ENCODE data around the gene TPRA1. TPM values are rescaled to one million over a fixed set of nuclear protein-coding genes. Genes with fewer than 3 reads are reported as not detected.

TPRA1 gene
- total and polyA plus RNA-seq, 9 of the 15 experiments (the other 6 are each of a cell fraction or from before 2014, with no cell fraction given) = 0.66 to 21.5 (median 11.1) TPM

DNA sequence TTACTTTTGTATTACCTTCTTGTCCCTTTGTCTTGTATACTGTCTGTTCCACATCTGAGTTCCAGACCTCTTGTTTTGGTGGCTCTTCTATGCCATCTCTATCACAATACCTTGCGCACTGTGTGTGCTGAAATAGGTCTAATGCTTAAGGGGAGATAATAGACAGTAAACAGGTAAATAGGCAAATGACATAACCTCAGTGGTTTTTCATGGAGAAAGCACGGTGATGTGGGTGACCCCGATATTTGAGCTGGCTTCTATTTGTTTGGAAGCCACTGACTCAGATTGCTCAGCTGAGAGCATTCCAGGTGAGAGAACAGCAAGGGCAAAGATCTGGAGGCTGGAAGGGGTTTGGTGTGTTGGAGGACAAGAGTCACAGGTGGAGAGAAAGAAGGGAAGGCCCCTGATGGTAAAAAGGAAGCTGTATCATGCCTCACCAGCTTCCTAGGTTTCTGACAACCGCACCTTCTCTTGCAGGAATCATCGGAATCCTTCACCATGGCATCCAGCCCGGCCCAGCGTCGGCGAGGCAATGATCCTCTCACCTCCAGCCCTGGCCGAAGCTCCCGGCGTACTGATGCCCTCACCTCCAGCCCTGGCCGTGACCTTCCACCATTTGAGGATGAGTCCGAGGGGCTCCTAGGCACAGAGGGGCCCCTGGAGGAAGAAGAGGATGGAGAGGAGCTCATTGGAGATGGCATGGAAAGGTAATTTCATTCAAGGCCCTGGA, 8.5 kb upstream of the TPRA1 start:
- POLR2A ChIA-PET = interaction anchor here (1.0 to 2.9 kb wide), 7 partner anchors 10 to 1777 kb away, joined by 3 to 18 read pairs (median 5); no protein-coding TSS in a partner anchor
- BruUV-seq (replicated peaks) = no TSS peak
- Histone ChIP-seq H4K20me1 (replicated peaks; ENCODE audit: control insufficient read depth, insufficient read depth, low read length) (no peaks in the 10 kb centered on the region; the same call in 1 of the 2 replicates), H3K27ac (ENCODE audit: extremely low read depth, low read depth, low read length) (peak overlapping the region; percentile 93), H3K9ac (ENCODE audit: insufficient read depth in 1 of 2, low read depth in 2 of 2, low read length in 2 of 2) (peak overlapping the region; percentile 89 to 94), H2AFZ (ENCODE audit: low read depth, low read length) (no peak overlapping the region), H3K4me1 (replicated peaks in 1 of 2; ENCODE audit: control insufficient read depth in 2 of 2, insufficient read depth in 2 of 2, low read length in 2 of 2) (peaks cover 29 to 37% of the 10 kb centered on the region in 2 experiments; a peak in 4 of 5 replicates), H3K36me3 (ENCODE audit: control insufficient read depth, insufficient read depth, low read length) (peaks cover 47% of the 10 kb centered on the region), H3K4me3 (peak overlapping the region; percentile 63), H3K79me2 (ENCODE audit: control insufficient read depth, insufficient read depth, low read length) (peaks cover 57% of the 10 kb centered on the region), H3K9me3 (replicated peaks; ENCODE audit: control insufficient read depth, insufficient read depth, low read depth, low read length) (no peaks in the 10 kb centered on the region), H3K4me2 (ENCODE audit: insufficient read depth, low read length) (peak overlapping the region; percentile 85), H3K27me3 (ENCODE audit: control insufficient read depth in 2 of 2, insufficient read depth in 2 of 2, low read length in 2 of 2) (no peaks in the 10 kb centered on the region), H3K9me1 (ENCODE audit: control insufficient read depth, insufficient read depth, low read length) (peaks cover 3% of the 10 kb centered on the region)
- ATAC-seq = no peak
- no peak for FAIRE-seq
- CTCF ChIA-PET (ENCODE audit: low intra/inter-chr PET ratio) = no interaction called here
- no peak for DNase-seq (ENCODE audit: extremely low read depth in 1 of 4, low spot score in 3 of 4)
- in situ Hi-C loops (cut with MboI) (no loop called here), intact Hi-C loops (cut with micrococcal nuclease) (no loop called here)
- WGBS (ENCODE audit: insufficient coverage, low coverage, missing lambda C conversion rate) = 43% methylated on average over 10 of the region's 14 CpGs
- TF ChIP-seq ZNF707 (CRISPR knock-in tag; conservative IDR thresholded peaks at IDR 0.05) = no peak
- TF ChIP-seq CREB5 (CRISPR knock-in tag; IDR thresholded peaks at IDR 0.05) = no peak
- no peak for TF ChIP-seq CBFA2T2 (conservative IDR thresholded peaks at IDR 0.05)
- TF ChIP-seq ZNF76 (CRISPR knock-in tag; IDR thresholded peaks at IDR 0.05; ENCODE audit: borderline replicate concordance) = no peak
- TF ChIP-seq PHF21A (IDR thresholded peaks at IDR 0.05; ENCODE audit: borderline replicate concordance, low read depth) = no peak
- no peak for TF ChIP-seq HBP1 (CRISPR knock-in tag; IDR thresholded peaks at IDR 0.05)
- no peak for TF ChIP-seq ZNF146 (CRISPR knock-in tag; IDR thresholded peaks at IDR 0.05; ENCODE audit: unreplicated experiment)
- no peak for TF ChIP-seq CSDE1 (IDR thresholded peaks at IDR 0.05)
- no peak for TF ChIP-seq MED1 (CRISPR knock-in tag; IDR thresholded peaks at IDR 0.05; ENCODE audit: borderline replicate concordance)
- TF ChIP-seq TEAD1 (CRISPR knock-in tag; IDR thresholded peaks at IDR 0.05) = no peak
- no peak for TF ChIP-seq BHLHE40 (IDR thresholded peaks at IDR 0.05; ENCODE audit: low read length)
- no peak for TF ChIP-seq STAT5A (IDR thresholded peaks at IDR 0.05; ENCODE audit: borderline replicate concordance, low read length)
